PC-9 (cell line): ENCODE data around the gene CTSE. TPM values are rescaled to one million over a fixed set of nuclear protein-coding genes. Genes with fewer than 3 reads are reported as not detected.

ENCODE experiments used
- BruUV-seq: library from RNA; stranded (reverse); fragments of 400-500 nt; replicated peaks from 2 replicates; lab custom pipeline; 2021; lab: Mats Ljungman, UMichigan
- CTCF ChIA-PET: fragments of 300-600 bp; sonication (Branson Sonifier 250); formaldehyde crosslinking; loops from one replicate; lab custom pipeline; 2022; ENCODE audit warnings: antibody characterized with exemption; lab: Charles Lee
- POLR2A ChIA-PET: fragments of 300-600 bp; sonication (Branson Sonifier 250); formaldehyde crosslinking; loops from one replicate; lab custom pipeline; 2022; ENCODE audit warnings: antibody characterized with exemption; ENCODE audit not compliant: unreplicated experiment; lab: Charles Lee
- DNase-seq, 2 experiments: peaks; one replicate each; pipeline versions ENCODE4 v3.0.0 to v3.0.0-alpha.2; 2015 to 2022; ENCODE audit warnings: mixed read lengths in 1 of 2
- H2AFZ ChIP-seq: fragments of 200-600 bp; sonication (generic); 2 replicates; pipeline ENCODE4 v1.8.1; 2017; ENCODE audit warnings: antibody characterized with exemption
- H3F3A ChIP-seq: fragments of 200-600 bp; sonication (generic); 2 replicates; pipeline ENCODE4 v1.8.1; 2017; ENCODE audit warnings: antibody characterized with exemption, mild to moderate bottlenecking, low read depth; ENCODE audit not compliant: insufficient read depth
- H3K27ac ChIP-seq: fragments of 200-600 bp; sonication (generic); 2 replicates; pipeline ENCODE4 v1.6.1; 2016; ENCODE audit warnings: mixed run types
- H3K27me3 ChIP-seq: fragments of 200-600 bp; sonication (generic); 2 replicates; pipeline ENCODE4 v1.6.1; 2016; ENCODE audit warnings: low read depth, mixed run types; ENCODE audit not compliant: insufficient read depth
- H3K36me3 ChIP-seq: fragments of 200-600 bp; sonication (generic); 2 replicates; pipeline ENCODE4 v1.6.1; 2016; ENCODE audit warnings: low read depth, mixed run types
- H3K4me1 ChIP-seq: fragments of 200-600 bp; sonication (generic); replicated peaks from 2 replicates; pipeline ENCODE4 v1.6.1; 2016; ENCODE audit warnings: mixed run types; ENCODE audit not compliant: insufficient read depth
- H3K4me2 ChIP-seq: fragments of 200-600 bp; sonication (generic); 2 replicates; pipeline ENCODE4 v1.6.1; 2017; ENCODE audit warnings: mixed run types
- H3K4me3 ChIP-seq: fragments of 200-600 bp; sonication (generic); 2 replicates; pipeline ENCODE4 v1.6.1; 2016; ENCODE audit warnings: mixed run types
- H3K79me2 ChIP-seq: fragments of 200-600 bp; sonication (generic); 2 replicates; pipeline ENCODE4 v1.6.1; 2017; ENCODE audit warnings: low read depth, mixed run types
- H3K9me2 ChIP-seq: fragments of 200-600 bp; sonication (generic); 2 replicates; pipeline ENCODE4 v1.8.1; 2017; ENCODE audit warnings: mild to moderate bottlenecking; ENCODE audit not compliant: insufficient read depth
- H3K9me3 ChIP-seq: fragments of 200-600 bp; sonication (generic); 2 replicates; pipeline ENCODE4 v1.8.1; 2016; ENCODE audit warnings: low read depth; ENCODE audit not compliant: insufficient read depth
- H4K20me1 ChIP-seq: fragments of 200-600 bp; sonication (generic); 2 replicates; pipeline ENCODE4 v1.8.1; 2017; ENCODE audit not compliant: insufficient read depth
- CTCF ChIP-seq: fragments of 200-600 bp; sonication (generic); conservative IDR thresholded peaks from 2 replicates; pipeline ENCODE4 v1.6.1; 2017; ENCODE audit warnings: mixed run types, antibody characterized with exemption, mild to moderate bottlenecking, moderate library complexity
- EZH2 ChIP-seq: fragments of 200-600 bp; sonication (generic); IDR thresholded peaks from 2 replicates; pipeline ENCODE4 v1.8.0; 2017; ENCODE audit warnings: antibody characterized with exemption, low read depth
- intact Hi-C: fragments of 100-400 bp; cut with micrococcal nuclease; formaldehyde crosslinking; loops from one replicate; pipeline ENCODE4 v1.10.0; 2022; ENCODE audit not compliant: unreplicated experiment
- total RNA-seq: library from RNA; stranded (reverse); gene quantifications from 2 replicates; pipeline ENCODE4 v1.2.3, GENCODE V29; 2021

CTSE gene
- total RNA-seq, 1 experiment from 2014 or later: 1.2 TPM

GRCh38 chr1:206004826-206005225, 18.9 kb downstream of the CTSE start:
- H3K4me3 ChIP-seq: no peak overlapping the region
- H3K4me2 ChIP-seq: no peak overlapping the region
- no TSS peak for BruUV-seq
- no peak for DNase-seq
- ChIA-PET POLR2A (no interaction called here), CTCF (no interaction called here)
- H3K36me3 ChIP-seq: no peaks in the 10 kb centered on the region
- intact Hi-C loops: no loop called here
- no peak overlapping the region for H2AFZ ChIP-seq
- H3F3A ChIP-seq: peaks cover 21% of the 10 kb centered on the region; the same call in 1 of the 2 replicates
- no peaks in the 10 kb centered on the region for H3K79me2 ChIP-seq
- H3K9me3 ChIP-seq: no peaks in the 10 kb centered on the region
- H4K20me1 ChIP-seq: no peaks in the 10 kb centered on the region
- no peaks in the 10 kb centered on the region for H3K27me3 ChIP-seq
- H3K9me2 ChIP-seq: no peaks in the 10 kb centered on the region
- no peak overlapping the region for H3K27ac ChIP-seq
- H3K4me1 ChIP-seq: peaks cover 15% of the 10 kb centered on the region
- TF ChIP-seq EZH2: no peak
- no peak for TF ChIP-seq CTCF

GRCh38 chr1:206003854-206004800, 19.6 kb downstream of the CTSE start:
- no peak overlapping the region for H3K4me3 ChIP-seq
- H3K27ac ChIP-seq: no peak overlapping the region
- ChIA-PET CTCF (no interaction called here), POLR2A (no interaction called here)
- no peak for DNase-seq
- no peaks in the 10 kb centered on the region for H4K20me1 ChIP-seq
- intact Hi-C loops: no loop called here
- H3K9me3 ChIP-seq: no peaks in the 10 kb centered on the region
- no peak overlapping the region for H2AFZ ChIP-seq
- H3K36me3 ChIP-seq: no peaks in the 10 kb centered on the region
- H3K4me2 ChIP-seq: no peak overlapping the region
- no peak for TF ChIP-seq CTCF
- no peak for TF ChIP-seq EZH2
- no peaks in the 10 kb centered on the region for H3K79me2 ChIP-seq
- BruUV-seq: no TSS peak
- no peaks in the 10 kb centered on the region for H3K9me2 ChIP-seq
- no peaks in the 10 kb centered on the region for H3K27me3 ChIP-seq
- H3K4me1 ChIP-seq: peaks cover 15% of the 10 kb centered on the region
- peaks cover 21% of the 10 kb centered on the region; the same call in 1 of the 2 replicates for H3F3A ChIP-seq

GRCh38 chr1:206002871-206003801, 20.6 kb downstream of the CTSE start, which contains the start of gene RAB7B:
Gene RAB7B, minus strand, starts transcription at chr1:206003395. Its CDS starts 9,260 bp downstream, at chr1:205994135.
- Histone ChIP-seq H3K4me1 (peaks cover 15% of the 10 kb centered on the region), H3K36me3 (no peaks in the 10 kb centered on the region), H3K4me3 (no peak within 1 kb of the TSS), H3K4me2 (no peak within 1 kb of the TSS), H3K27ac (no peak within 1 kb of the TSS), H3K79me2 (no peaks in the 10 kb centered on the region), H3K9me3 (no peaks in the 10 kb centered on the region), H2AFZ (no peak within 1 kb of the TSS), H3F3A (peaks cover 21% of the 10 kb centered on the region; the same call in 1 of the 2 replicates), H3K9me2 (no peaks in the 10 kb centered on the region), H4K20me1 (no peaks in the 10 kb centered on the region), H3K27me3 (no peaks in the 10 kb centered on the region)
- no peak for TF ChIP-seq EZH2
- TF ChIP-seq CTCF: no peak
- no peak for DNase-seq
- intact Hi-C loops: no loop called here
- ChIA-PET CTCF (no interaction called here), POLR2A (no interaction called here)
- no TSS peak for BruUV-seq
